HepG2 (cell line): ENCODE results near the gene SYTL3. TPM values are rescaled to one million over a fixed set of nuclear protein-coding genes. Genes with fewer than 3 reads are reported as not detected.

Experiments
- ATAC-seq: fragments of 200-7000 bp; cut with Tn5 transposase; 3 replicates; pipeline ENCODE4 v1.9.1; 2020; ENCODE audit warnings: mild to moderate bottlenecking, moderate library complexity
- BruUV-seq: library from RNA; stranded (reverse); fragments of 400-500 nt; replicated peaks from 2 replicates; lab custom pipeline; 2021; lab: Mats Ljungman, UMichigan
- CTCF ChIA-PET: fragments of 300-600 bp; formaldehyde crosslinking; extraction: SDS; loops from one replicate; lab custom pipeline; 2021; ENCODE audit warnings: low total read pairs, inconsistent platforms, low intra/inter-chr PET ratio; lab: Yijun Ruan, JAX
- POLR2A ChIA-PET: fragments of 350-600 bp; sonication (Branson Sonifier 250); formaldehyde crosslinking; loops from one replicate; lab custom pipeline; 2020; ENCODE audit warnings: antibody characterized with exemption, inconsistent platforms; lab: Yijun Ruan, JAX
- DNase-seq: peaks from one replicate; pipeline ENCODE4 v3.0.0-alpha.2; 2015; ENCODE audit warnings: low spot score
- FAIRE-seq: peaks from 3 replicates; lab custom pipeline; 2011; peaks lifted over from hg19 to GRCh38; lab: Jason Lieb, UNC
- H2AFZ ChIP-seq: one replicate; pipeline ENCODE4 v1.6.1; 2011; ENCODE audit warnings: low read length, inconsistent platforms
- H3K27ac ChIP-seq: fragments of 300-600 bp; 3 replicates; pipeline ENCODE4 v1.8.0; 2011; ENCODE audit warnings: mixed run types, mild to moderate bottlenecking, mixed read lengths, low read length, inconsistent platforms; ENCODE audit not compliant: insufficient read depth; ENCODE audit errors: extremely low read length
- H3K27me3 ChIP-seq, 2 experiments: fragments of 200-600 bp in 1 of 2; 2 replicates in 1 of 2; 3 replicates in 1 of 2; pipeline versions ENCODE4 v1.6.0 to v1.8.0; 2011; ENCODE audit warnings: low read length in 2 of 2, mild to moderate bottlenecking in 2 of 2, moderate library complexity in 2 of 2, inconsistent platforms in 1 of 2; ENCODE audit not compliant: insufficient read depth in 2 of 2, control insufficient read depth in 1 of 2
- H3K36me3 ChIP-seq, 2 experiments: fragments of 200-600 bp in 1 of 2; replicated peaks in 1 of 2; 2 replicates in 1 of 2; 3 replicates in 1 of 2; pipeline versions ENCODE4 v1.5.1 to v1.8.0; 2011; ENCODE audit warnings: low read length in 2 of 2, inconsistent platforms in 1 of 2; ENCODE audit not compliant: insufficient read depth in 2 of 2, control insufficient read depth in 1 of 2
- H3K4me1 ChIP-seq: 2 replicates; pipeline ENCODE4 v1.5.1; 2012; ENCODE audit warnings: low read length, inconsistent platforms; ENCODE audit not compliant: insufficient read depth
- H3K4me2 ChIP-seq: 2 replicates; pipeline ENCODE4 v1.6.0; 2011; ENCODE audit warnings: low read depth, low read length, inconsistent platforms
- H3K4me3 ChIP-seq, 3 experiments: fragments of 200-600 bp in 1 of 3; sonication (generic), shearing (Covaris generic) in 1 of 3; replicated peaks in 1 of 3; 2 replicates each; pipeline ENCODE4 v1.5.1; 2011 to 2016; ENCODE audit warnings: low read length in 3 of 3, inconsistent platforms in 2 of 3, low read depth in 2 of 3, mild to moderate bottlenecking in 2 of 3, control low read depth in 1 of 3, mixed read lengths in 1 of 3; ENCODE audit not compliant: insufficient read depth in 1 of 3
- H3K79me2 ChIP-seq: one replicate; pipeline ENCODE4 v1.6.1; 2011; ENCODE audit warnings: low read length, inconsistent platforms; ENCODE audit not compliant: insufficient read depth
- H3K9ac ChIP-seq: 2 replicates; pipeline ENCODE4 v1.6.0; 2011; ENCODE audit warnings: mild to moderate bottlenecking, low read depth, low read length, inconsistent platforms; ENCODE audit not compliant: insufficient read depth
- H3K9me3 ChIP-seq: 2 replicates; pipeline ENCODE4 v1.5.1; 2012; ENCODE audit warnings: mild to moderate bottlenecking, low read length
- H4K20me1 ChIP-seq: 2 replicates; pipeline ENCODE4 v1.6.0; 2011; ENCODE audit warnings: inconsistent platforms, mild to moderate bottlenecking, low read length, moderate library complexity; ENCODE audit not compliant: insufficient read depth
- ARNT2 ChIP-seq: sonication (generic); formaldehyde crosslinking; IDR thresholded peaks from 2 replicates; pipeline ENCODE4 v1.8.0; 2022; ENCODE audit warnings: mild to moderate bottlenecking, low read depth, missing genetic modification reagents, moderate library complexity
- POLR2A ChIP-seq, 2 experiments: IDR thresholded peaks; 2 replicates each; pipeline ENCODE4 v1.6.1; 2011; ENCODE audit warnings: low read depth in 2 of 2, low read length in 2 of 2, mild to moderate bottlenecking in 1 of 2, moderate library complexity in 1 of 2; ENCODE audit not compliant: insufficient read depth in 1 of 2
- TEAD3 ChIP-seq: optimal IDR thresholded peaks from 2 replicates; pipeline ENCODE3; 2016; ENCODE audit warnings: borderline replicate concordance
- TFDP2 ChIP-seq: sonication (generic); formaldehyde crosslinking; IDR thresholded peaks from 2 replicates; pipeline ENCODE4 v1.4.0; 2020; ENCODE audit warnings: missing genetic modification reagents
- TFE3 ChIP-seq: IDR thresholded peaks from 2 replicates; pipeline ENCODE4 v1.6.1; 2016
- ZFP36 ChIP-seq: fragments of 150-350 bp; IDR thresholded peaks from 2 replicates; pipeline ENCODE4 v1.6.1; 2018; ENCODE audit warnings: borderline replicate concordance, low read length, low read depth; ENCODE audit not compliant: partially characterized antibody
- ZSCAN29 ChIP-seq: sonication (generic); formaldehyde crosslinking; conservative IDR thresholded peaks from 2 replicates; pipeline ENCODE4 v1.4.0; 2020; ENCODE audit warnings: mild to moderate bottlenecking, missing genetic modification reagents
- WGBS: methylation state at CpG from one replicate; pipeline ENCODE4 v1.1.6; 2017; ENCODE audit warnings: low lambda C conversion rate; 5-methylcytosine and 5-hydroxymethylcytosine counted together
- in situ Hi-C: cut with HindIII; loops from 2 replicates; pipeline ENCODE4 v1.10.0; 2017; ENCODE audit warnings: low pct_unique_long_range_greater_than_20kb; ENCODE audit not compliant: extremely low pct_ligation_motif_present
- intact Hi-C: fragments of 100-400 bp; cut with micrococcal nuclease; formaldehyde crosslinking; loops from one replicate; pipeline ENCODE4 v1.10.0; 2022; ENCODE audit not compliant: unreplicated experiment
- polyA plus RNA-seq, 8 experiments: library from polyadenylated mRNA; depleted of rRNA in 3 of 8; stranded (reverse) in 7 of 8; unstranded in 1 of 8; fragments of >200 nt; fragmentation: Illumina TruSeq in 4 of 8; extraction: Trizol in 4 of 8; gene quantifications; 2 replicates each; pipeline versions ENCODE4 v1.2.1 to v1.2.3, GENCODE V29; 2011 to 2016; ENCODE audit warnings: low read depth in 4 of 8, missing spikeins in 1 of 8, mixed read lengths in 1 of 8; ENCODE audit not compliant: insufficient read depth in 1 of 8
- total RNA-seq, 5 experiments: library from RNA; depleted of rRNA; stranded (reverse); fragments of >200 nt; fragmentation: Illumina TruSeq; extraction: Trizol; gene quantifications; 2 replicates each; pipeline ENCODE4 v1.2.3, GENCODE V29; 2016; ENCODE audit warnings: low read depth in 1 of 5
- TF ChIP-seq, protein P1 (sequence below): sonication (generic); formaldehyde crosslinking; IDR thresholded peaks from 2 replicates; pipeline ENCODE4 v1.5.1; 2020; ENCODE audit warnings: mild to moderate bottlenecking, missing genetic modification reagents, borderline replicate concordance

SYTL3 gene
- total and polyA plus RNA-seq, 2 of the 13 experiments (the other 11 are each of a cell fraction or from before 2014, with no cell fraction given): 0.11 to 0.28 TPM

DNA sequence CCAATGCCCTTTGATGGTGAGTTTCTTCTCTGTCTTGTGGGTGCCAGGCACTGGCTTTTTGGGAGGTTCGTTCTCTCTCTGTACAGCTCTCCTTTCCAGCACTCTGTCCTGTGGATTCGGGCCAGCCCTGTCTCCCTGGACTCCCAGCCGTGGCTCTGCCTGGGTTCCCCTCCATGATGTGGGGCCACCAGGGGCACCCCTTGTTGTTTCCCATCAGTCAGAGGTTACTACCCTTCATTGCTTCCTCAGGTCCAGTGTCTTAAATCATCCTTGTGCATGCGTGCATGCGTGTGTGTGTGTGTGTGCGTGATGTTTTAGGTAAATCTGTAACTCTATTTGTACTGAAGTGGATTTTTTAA is 45.8 kb upstream of the SYTL3 start:
- WGBS: 95% methylated on average over 6 of the region's 6 CpGs
- DNase-seq: no peak
- no peak for ATAC-seq
- no peaks in the 10 kb centered on the region for H3K9me3 ChIP-seq
- no peak overlapping the region for H3K9ac ChIP-seq
- no peaks in the 10 kb centered on the region for H3K4me1 ChIP-seq
- H3K36me3 ChIP-seq: peaks cover 50 to 95% of the 10 kb centered on the region in 2 experiments
- ChIA-PET CTCF (interaction anchor here (2.5 kb wide), 1 partner anchor 390 kb away, joined by 8 read pairs; no protein-coding TSS in a partner anchor), POLR2A (interaction anchor here (0.9 kb wide), 1 partner anchor 9 kb away, joined by 3 read pairs; no protein-coding TSS in a partner anchor)
- no peak overlapping the region for H3K4me2 ChIP-seq
- intact Hi-C loops: loop anchor here (2.0 kb wide), 1 partner anchor 97 kb away; no protein-coding TSS in a partner anchor
- peaks cover 49% of the 10 kb centered on the region for H4K20me1 ChIP-seq
- no peak overlapping the region for H3K4me3 ChIP-seq
- FAIRE-seq: no peak
- no peak overlapping the region for H3K27ac ChIP-seq
- 0 out of 4 replicates have a peak, but pooled peaks of 1 of the 2 experiments have one; percentile 29 for TF ChIP-seq POLR2A (IDR thresholded peaks at IDR 0.05; ENCODE audit: insufficient read depth in 1 of 2, low read depth in 2 of 2, low read length in 2 of 2)
- TF ChIP-seq ZFP36: no peak
- TF ChIP-seq, all 625 proteins: peak for 1
- BruUV-seq: no TSS peak
- in situ Hi-C loops: no loop called here
- H3K79me2 ChIP-seq: peaks cover 22% of the 10 kb centered on the region
- no peak overlapping the region for H2AFZ ChIP-seq
- no peaks in the 10 kb centered on the region for H3K27me3 ChIP-seq

GRCh38 chr6:158605266-158605878 is 44.5 kb upstream of the SYTL3 start:
- POLR2A ChIA-PET: interaction anchor here (0.7 kb wide), 2 partner anchors 36 to 873 kb away, joined by 3 read pairs; no protein-coding TSS in a partner anchor
- no peaks in the 10 kb centered on the region for H3K9me3 ChIP-seq
- no peaks in the 10 kb centered on the region for H3K4me1 ChIP-seq
- no TSS peak for BruUV-seq
- peaks cover 45% of the 10 kb centered on the region for H4K20me1 ChIP-seq
- no peak overlapping the region for H3K4me2 ChIP-seq
- ATAC-seq (peak; percentile 73), FAIRE-seq (peak; percentile 93), DNase-seq (peak; percentile 72)
- H3K9ac ChIP-seq: no peak overlapping the region
- H2AFZ ChIP-seq: no peak overlapping the region
- no peak overlapping the region for H3K27ac ChIP-seq
- peaks cover 22% of the 10 kb centered on the region for H3K79me2 ChIP-seq
- in situ Hi-C loops: no loop called here
- H3K4me3 ChIP-seq: no peak overlapping the region
- CTCF ChIA-PET: interaction anchor here (1.4 to 2.5 kb wide), 2 partner anchors 384 to 391 kb away, joined by 5 to 8 read pairs; no protein-coding TSS in a partner anchor
- intact Hi-C loops: loop anchor here (1.0 to 2.0 kb wide), 2 partner anchors 99 to 391 kb away; no protein-coding TSS in a partner anchor
- no peaks in the 10 kb centered on the region for H3K27me3 ChIP-seq
- peaks cover 56 to 96% of the 10 kb centered on the region in 2 experiments for H3K36me3 ChIP-seq
- WGBS: 86% methylated on average over 13 of the region's 13 CpGs
- TF ChIP-seq ARNT2 (0 out of 2 replicates have a peak, but pooled peaks have one; percentile 23), TFE3 (CRISPR knock-in tag) (no peak), TFDP2 (no peak), TEAD3 (CRISPR knock-in tag) (no peak), ZSCAN29 (CRISPR knock-in tag) (no peak)
- TF ChIP-seq, protein P1, sequence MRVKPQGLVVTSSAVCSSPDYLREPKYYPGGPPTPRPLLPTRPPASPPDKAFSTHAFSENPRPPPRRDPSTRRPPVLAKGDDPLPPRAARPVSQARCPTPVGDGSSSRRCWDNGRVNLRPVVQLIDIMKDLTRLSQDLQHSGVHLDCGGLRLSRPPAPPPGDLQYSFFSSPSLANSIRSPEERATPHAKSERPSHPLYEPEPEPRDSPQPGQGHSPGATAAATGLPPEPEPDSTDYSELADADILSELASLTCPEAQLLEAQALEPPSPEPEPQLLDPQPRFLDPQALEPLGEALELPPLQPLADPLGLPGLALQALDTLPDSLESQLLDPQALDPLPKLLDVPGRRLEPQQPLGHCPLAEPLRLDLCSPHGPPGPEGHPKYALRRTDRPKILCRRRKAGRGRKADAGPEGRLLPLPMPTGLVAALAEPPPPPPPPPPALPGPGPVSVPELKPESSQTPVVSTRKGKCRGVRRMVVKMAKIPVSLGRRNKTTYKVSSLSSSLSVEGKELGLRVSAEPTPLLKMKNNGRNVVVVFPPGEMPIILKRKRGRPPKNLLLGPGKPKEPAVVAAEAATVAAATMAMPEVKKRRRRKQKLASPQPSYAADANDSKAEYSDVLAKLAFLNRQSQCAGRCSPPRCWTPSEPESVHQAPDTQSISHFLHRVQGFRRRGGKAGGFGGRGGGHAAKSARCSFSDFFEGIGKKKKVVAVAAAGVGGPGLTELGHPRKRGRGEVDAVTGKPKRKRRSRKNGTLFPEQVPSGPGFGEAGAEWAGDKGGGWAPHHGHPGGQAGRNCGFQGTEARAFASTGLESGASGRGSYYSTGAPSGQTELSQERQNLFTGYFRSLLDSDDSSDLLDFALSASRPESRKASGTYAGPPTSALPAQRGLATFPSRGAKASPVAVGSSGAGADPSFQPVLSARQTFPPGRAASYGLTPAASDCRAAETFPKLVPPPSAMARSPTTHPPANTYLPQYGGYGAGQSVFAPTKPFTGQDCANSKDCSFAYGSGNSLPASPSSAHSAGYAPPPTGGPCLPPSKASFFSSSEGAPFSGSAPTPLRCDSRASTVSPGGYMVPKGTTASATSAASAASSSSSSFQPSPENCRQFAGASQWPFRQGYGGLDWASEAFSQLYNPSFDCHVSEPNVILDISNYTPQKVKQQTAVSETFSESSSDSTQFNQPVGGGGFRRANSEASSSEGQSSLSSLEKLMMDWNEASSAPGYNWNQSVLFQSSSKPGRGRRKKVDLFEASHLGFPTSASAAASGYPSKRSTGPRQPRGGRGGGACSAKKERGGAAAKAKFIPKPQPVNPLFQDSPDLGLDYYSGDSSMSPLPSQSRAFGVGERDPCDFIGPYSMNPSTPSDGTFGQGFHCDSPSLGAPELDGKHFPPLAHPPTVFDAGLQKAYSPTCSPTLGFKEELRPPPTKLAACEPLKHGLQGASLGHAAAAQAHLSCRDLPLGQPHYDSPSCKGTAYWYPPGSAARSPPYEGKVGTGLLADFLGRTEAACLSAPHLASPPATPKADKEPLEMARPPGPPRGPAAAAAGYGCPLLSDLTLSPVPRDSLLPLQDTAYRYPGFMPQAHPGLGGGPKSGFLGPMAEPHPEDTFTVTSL (CRISPR knock-in tag): no peak
